ENCODE measurements around the gene UBE2J2.

Gene UBE2J2

GRCh38 chr1:1237874-1238701 is 35.6 kb downstream of the UBE2J2 start:
- Histone ChIP-seq H3K36me3 (ENCODE audit: insufficient read depth) (no peaks in the 10 kb centered on the region), H2AFZ (ENCODE audit: low read depth) (no peak overlapping the region), H3K27me3 (ENCODE audit: insufficient read depth, low read depth) (peaks cover 38% of the 10 kb centered on the region), H3K4me3 (IDR thresholded peaks at IDR 0.05; ENCODE audit: insufficient read depth, low read depth, low read length) (no peak overlapping the region), H3K4me2 (no peak overlapping the region), H4K20me1 (ENCODE audit: insufficient read depth) (no peaks in the 10 kb centered on the region), H3K27ac (no peak overlapping the region), H3K4me1 (ENCODE audit: low read depth, poor library complexity, severe bottlenecking) (peaks cover 13% of the 10 kb centered on the region), H3K9ac (no peak overlapping the region), H3K79me2 (ENCODE audit: insufficient read depth, low read depth) (peaks cover 5% of the 10 kb centered on the region; the same call in 1 of the 2 replicates)
- TF ChIP-seq CTCF (conservative IDR thresholded peaks at IDR 0.05; ENCODE audit: low read depth, low read length) = no peak

DNA sequence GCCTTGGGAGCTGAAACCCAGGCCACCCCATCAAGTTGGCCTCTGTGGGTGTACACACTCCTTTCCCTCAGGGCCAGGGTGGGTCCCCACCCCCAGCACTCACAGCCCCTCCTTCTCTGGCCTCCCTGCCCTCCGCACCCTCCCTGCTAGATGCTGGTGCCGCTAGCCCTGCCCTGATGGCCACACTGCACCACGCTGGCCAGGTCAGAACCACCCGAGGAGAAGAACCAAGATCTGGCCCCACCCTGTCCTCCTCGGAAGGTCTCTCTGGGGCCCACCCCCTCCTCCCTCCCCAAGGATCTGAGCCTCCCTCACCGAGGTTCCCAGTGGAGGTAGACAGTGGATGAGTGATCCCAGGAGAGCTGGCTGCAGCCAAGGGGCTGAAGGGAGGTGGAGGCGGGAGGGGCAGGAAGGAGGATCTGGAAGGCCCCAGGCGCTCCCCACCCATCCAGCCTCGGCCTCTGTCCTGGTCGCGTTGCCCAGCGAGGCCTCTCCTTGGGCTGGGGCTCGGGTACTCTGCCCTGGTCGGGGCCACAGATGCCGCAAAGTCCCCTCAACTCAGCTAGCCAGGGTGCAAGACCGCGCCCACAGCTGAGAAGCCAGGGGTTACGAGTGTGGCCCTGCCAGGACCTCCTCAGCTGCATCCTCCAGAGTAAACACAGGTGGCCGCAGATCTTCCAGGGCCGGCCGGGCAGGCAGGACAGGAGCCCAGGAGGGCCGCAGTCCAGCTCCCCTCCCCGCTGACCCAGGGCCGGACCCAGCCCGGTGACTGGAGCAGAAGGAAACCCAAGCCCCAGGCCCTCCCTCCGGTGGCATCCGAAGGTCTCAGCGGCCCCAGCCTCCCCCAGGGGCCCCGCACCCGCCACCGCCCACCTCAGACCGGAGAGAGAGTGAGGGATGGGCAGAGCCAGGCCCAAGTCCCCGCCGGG is 36.4 kb downstream of the UBE2J2 start:
- H3K79me2 ChIP-seq (ENCODE audit: insufficient read depth, low read depth) = peaks cover 5% of the 10 kb centered on the region; the same call in 1 of the 2 replicates
- no peaks in the 10 kb centered on the region for H4K20me1 ChIP-seq (ENCODE audit: insufficient read depth)
- H2AFZ ChIP-seq (ENCODE audit: low read depth) = no peak overlapping the region
- H3K4me3 ChIP-seq (IDR thresholded peaks at IDR 0.05; ENCODE audit: insufficient read depth, low read depth, low read length) = no peak overlapping the region
- no peak overlapping the region for H3K27ac ChIP-seq
- no peaks in the 10 kb centered on the region for H3K36me3 ChIP-seq (ENCODE audit: insufficient read depth)
- peaks cover 13% of the 10 kb centered on the region for H3K4me1 ChIP-seq (ENCODE audit: low read depth, poor library complexity, severe bottlenecking)
- H3K9ac ChIP-seq = no peak overlapping the region
- TF ChIP-seq CTCF (conservative IDR thresholded peaks at IDR 0.05; ENCODE audit: low read depth, low read length) = no peak
- no peak overlapping the region for H3K4me2 ChIP-seq
- peaks cover 30% of the 10 kb centered on the region for H3K27me3 ChIP-seq (ENCODE audit: insufficient read depth, low read depth)

- H4K20me1 ChIP-seq (ENCODE audit: insufficient read depth) = no peaks in the 10 kb centered on the region
- H3K4me3 ChIP-seq (IDR thresholded peaks at IDR 0.05; ENCODE audit: insufficient read depth, low read depth, low read length) = no peak overlapping the region
- peaks cover 13% of the 10 kb centered on the region for H3K4me1 ChIP-seq (ENCODE audit: low read depth, poor library complexity, severe bottlenecking)
- H2AFZ ChIP-seq (ENCODE audit: low read depth) = no peak overlapping the region
- H3K27ac ChIP-seq = no peak overlapping the region
- TF ChIP-seq CTCF (conservative IDR thresholded peaks at IDR 0.05; ENCODE audit: low read depth, low read length) = no peak
- no peak overlapping the region for H3K9ac ChIP-seq
- H3K79me2 ChIP-seq (ENCODE audit: insufficient read depth, low read depth) = peaks cover 8% of the 10 kb centered on the region
- H3K27me3 ChIP-seq (ENCODE audit: insufficient read depth, low read depth) = peaks cover 22% of the 10 kb centered on the region
- H3K4me2 ChIP-seq = no peak overlapping the region
- H3K36me3 ChIP-seq (ENCODE audit: insufficient read depth) = no peaks in the 10 kb centered on the region
Measured at GRCh38 chr1:1236176-1236763, 37.4 kb downstream of the UBE2J2 start.

GRCh38 chr1:1235016-1235744 is 38.5 kb downstream of the UBE2J2 start:
- no peak for TF ChIP-seq CTCF (conservative IDR thresholded peaks at IDR 0.05; ENCODE audit: low read depth, low read length)

More at GRCh38 chr1:1235016-1235744, 38.5 kb downstream of the UBE2J2 start:
- Histone ChIP-seq H3K27me3 (ENCODE audit: insufficient read depth, low read depth) (peaks cover 15% of the 10 kb centered on the region), H3K4me3 (IDR thresholded peaks at IDR 0.05; ENCODE audit: insufficient read depth, low read depth, low read length) (no peak overlapping the region), H3K27ac (no peak overlapping the region), H3K79me2 (ENCODE audit: insufficient read depth, low read depth) (peaks cover 19% of the 10 kb centered on the region), H3K36me3 (ENCODE audit: insufficient read depth) (no peaks in the 10 kb centered on the region), H3K9ac (no peak overlapping the region), H4K20me1 (ENCODE audit: insufficient read depth) (no peaks in the 10 kb centered on the region), H3K4me2 (no peak overlapping the region), H3K4me1 (ENCODE audit: low read depth, poor library complexity, severe bottlenecking) (peaks cover 13% of the 10 kb centered on the region), H2AFZ (ENCODE audit: low read depth) (no peak overlapping the region)
